ENCODE data around the gene SART1. TPM values are rescaled to one million over a fixed set of nuclear protein-coding genes. Genes with fewer than 3 reads are reported as not detected.
"Not testable (repeated sequence)": the region's sequence is repeated elsewhere in the genome, so short reads cannot be mapped to it uniquely, and the experiment has no call there.

SART1 gene
- total RNA-seq, 2 donors from 2014 or later = 20.7 to 42.5 TPM

DNA sequence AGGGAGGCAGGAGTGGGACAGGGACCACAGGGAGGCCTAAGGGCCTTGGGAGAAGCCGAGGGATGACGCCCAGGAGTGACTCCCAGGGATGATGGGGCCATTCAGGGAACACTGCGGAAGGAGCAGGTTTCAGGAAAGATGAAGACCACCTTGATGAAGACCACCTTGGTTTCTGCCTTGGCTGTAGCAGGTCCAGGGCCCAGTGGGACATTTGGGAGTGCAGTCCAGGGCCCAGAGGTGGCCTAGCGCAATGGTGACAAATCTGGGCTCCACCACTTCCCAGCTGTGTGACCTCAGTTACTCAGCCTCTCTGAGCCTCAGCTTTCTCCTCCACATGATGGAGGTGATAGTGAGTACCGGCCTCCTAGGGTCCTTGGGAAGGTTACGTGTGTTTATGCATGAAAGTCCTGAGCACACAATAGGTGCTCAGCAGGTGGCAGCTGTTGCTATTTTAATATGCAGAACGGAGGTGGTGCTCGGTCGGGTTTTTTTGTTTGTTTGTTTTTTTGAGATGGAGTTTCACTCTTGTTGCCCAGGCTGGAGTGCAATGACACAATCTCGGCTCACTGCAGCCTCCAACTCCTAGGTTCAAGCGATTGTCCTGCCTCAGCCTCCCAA, 15.5 kb upstream of the SART1 start:
- TF ChIP-seq, protein P1, sequence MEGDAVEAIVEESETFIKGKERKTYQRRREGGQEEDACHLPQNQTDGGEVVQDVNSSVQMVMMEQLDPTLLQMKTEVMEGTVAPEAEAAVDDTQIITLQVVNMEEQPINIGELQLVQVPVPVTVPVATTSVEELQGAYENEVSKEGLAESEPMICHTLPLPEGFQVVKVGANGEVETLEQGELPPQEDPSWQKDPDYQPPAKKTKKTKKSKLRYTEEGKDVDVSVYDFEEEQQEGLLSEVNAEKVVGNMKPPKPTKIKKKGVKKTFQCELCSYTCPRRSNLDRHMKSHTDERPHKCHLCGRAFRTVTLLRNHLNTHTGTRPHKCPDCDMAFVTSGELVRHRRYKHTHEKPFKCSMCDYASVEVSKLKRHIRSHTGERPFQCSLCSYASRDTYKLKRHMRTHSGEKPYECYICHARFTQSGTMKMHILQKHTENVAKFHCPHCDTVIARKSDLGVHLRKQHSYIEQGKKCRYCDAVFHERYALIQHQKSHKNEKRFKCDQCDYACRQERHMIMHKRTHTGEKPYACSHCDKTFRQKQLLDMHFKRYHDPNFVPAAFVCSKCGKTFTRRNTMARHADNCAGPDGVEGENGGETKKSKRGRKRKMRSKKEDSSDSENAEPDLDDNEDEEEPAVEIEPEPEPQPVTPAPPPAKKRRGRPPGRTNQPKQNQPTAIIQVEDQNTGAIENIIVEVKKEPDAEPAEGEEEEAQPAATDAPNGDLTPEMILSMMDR (IDR thresholded peaks at IDR 0.05) = no peak
- Histone ChIP-seq H3K27me3 (no peaks in the 10 kb centered on the region), H3K9me3 (no peaks in the 10 kb centered on the region), H3K4me3 (no peak overlapping the region), H3K27ac (no peak overlapping the region), H3K36me3 (no peaks in the 10 kb centered on the region), H3K4me1 (no peaks in the 10 kb centered on the region)
- no peak for DNase-seq (ENCODE audit: low spot score)

DNA sequence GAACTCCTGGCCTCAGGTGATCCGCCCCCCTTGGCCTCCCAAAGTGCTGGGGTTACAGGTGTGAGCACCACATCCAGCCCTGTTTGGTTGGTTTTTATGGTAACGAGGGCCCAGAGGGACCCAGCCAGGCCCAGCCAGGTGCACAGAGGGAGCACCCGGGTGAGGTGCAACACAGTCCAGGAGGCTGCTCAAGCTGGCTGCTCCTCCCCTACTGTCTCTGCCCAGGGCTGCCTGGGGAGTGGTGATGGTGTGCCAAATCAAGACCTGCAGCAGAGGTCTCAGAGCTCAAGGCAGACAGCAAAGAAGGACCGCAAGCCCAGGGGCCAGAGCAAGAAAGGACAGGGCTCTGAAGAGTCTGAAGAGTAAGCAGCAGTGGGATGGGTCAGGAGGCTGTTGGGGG, 14.9 kb upstream of the SART1 start:
- TF ChIP-seq, protein P1 (IDR thresholded peaks at IDR 0.05) = no peak
- no peak overlapping the region for H3K4me3 ChIP-seq
- H3K4me1 ChIP-seq = no peaks in the 10 kb centered on the region
- DNase-seq (ENCODE audit: low spot score) = no peak
- no peaks in the 10 kb centered on the region for H3K36me3 ChIP-seq
- no peaks in the 10 kb centered on the region for H3K27me3 ChIP-seq
- H3K9me3 ChIP-seq = no peaks in the 10 kb centered on the region
- no peak overlapping the region for H3K27ac ChIP-seq

DNA sequence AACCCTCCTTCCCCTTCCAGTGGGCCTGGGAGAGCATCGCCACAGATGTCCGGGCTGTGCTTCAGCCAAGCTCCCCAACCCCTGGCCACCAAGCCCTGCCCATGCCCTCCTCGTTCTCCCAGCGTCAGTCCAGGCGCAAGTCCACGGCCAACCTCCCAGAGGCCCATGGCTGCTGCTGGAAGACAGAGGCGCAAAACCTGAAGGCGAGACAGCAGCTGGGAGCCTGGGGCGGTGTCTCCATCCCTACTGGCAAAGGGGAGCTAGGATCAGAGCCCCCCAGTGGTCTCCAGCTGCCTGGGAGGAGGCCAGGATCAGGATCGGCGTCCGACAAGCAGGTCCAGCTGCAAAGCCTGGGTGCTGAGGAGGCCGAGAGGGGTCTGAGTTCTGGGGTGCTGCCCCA, 14.4 kb upstream of the SART1 start:
- H3K27ac ChIP-seq = no peak overlapping the region
- no peak overlapping the region for H3K4me3 ChIP-seq
- H3K9me3 ChIP-seq = no peaks in the 10 kb centered on the region
- TF ChIP-seq, protein P1 (IDR thresholded peaks at IDR 0.05) = no peak
- H3K27me3 ChIP-seq = no peaks in the 10 kb centered on the region
- H3K36me3 ChIP-seq = no peaks in the 10 kb centered on the region
- no peak for DNase-seq (ENCODE audit: low spot score)
- no peaks in the 10 kb centered on the region for H3K4me1 ChIP-seq

DNA sequence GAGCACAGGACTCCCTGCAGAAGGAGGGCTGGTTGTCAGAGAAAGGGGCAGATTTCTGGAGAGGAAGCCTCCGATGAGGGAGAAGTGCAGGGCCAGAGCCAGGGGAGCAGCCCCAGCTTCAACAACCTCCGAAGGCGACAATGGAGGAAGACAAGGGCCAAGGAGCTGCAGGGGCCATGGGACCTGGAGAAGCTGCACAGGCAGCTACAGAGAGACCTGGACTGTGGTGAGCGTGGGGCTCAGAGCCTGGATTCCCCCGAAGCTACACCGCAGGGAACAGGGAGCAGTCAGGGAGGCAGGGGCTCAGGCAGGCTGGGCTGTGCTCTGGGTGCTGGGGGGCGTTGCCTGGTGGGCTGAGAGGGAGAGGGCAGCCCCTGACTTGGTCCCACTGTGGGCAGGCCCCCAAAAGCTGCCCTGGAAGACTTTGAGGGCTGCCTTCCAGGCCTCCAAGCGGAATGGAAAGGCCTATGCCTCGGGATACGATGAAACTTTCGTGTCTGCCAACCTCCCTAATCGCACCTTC, 13.9 kb upstream of the SART1 start:
- Histone ChIP-seq H3K36me3 (no peaks in the 10 kb centered on the region), H3K27me3 (no peaks in the 10 kb centered on the region), H3K27ac (no peak overlapping the region), H3K9me3 (no peaks in the 10 kb centered on the region), H3K4me1 (no peaks in the 10 kb centered on the region), H3K4me3 (no peak overlapping the region)
- no peak for DNase-seq (ENCODE audit: low spot score)
- TF ChIP-seq, protein P1 (IDR thresholded peaks at IDR 0.05) = no peak

DNA sequence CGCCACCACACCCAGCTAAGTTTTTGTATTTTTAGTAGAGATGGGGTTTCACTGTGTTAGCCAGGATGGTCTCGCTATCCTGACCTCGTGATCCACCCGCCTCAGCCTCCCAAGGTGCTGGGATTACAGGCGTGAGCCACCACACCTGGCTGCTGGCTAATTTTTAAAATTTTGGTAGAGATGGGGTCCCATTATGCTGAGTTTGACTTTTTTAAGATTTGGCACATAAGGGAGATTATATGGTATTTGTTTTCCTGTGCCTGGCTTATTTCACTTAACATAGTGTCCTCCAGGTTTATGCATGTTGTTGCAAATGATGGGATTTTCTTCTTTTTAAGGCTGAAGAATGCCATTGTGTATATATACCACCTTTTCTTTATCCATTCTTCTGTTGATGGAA, 10.8 kb upstream of the SART1 start:
- not testable (repeated sequence) for H3K27ac ChIP-seq; H3K9me3 ChIP-seq; DNase-seq (ENCODE audit: low spot score); H3K4me1 ChIP-seq; H3K36me3 ChIP-seq; H3K27me3 ChIP-seq; H3K4me3 ChIP-seq

DNA sequence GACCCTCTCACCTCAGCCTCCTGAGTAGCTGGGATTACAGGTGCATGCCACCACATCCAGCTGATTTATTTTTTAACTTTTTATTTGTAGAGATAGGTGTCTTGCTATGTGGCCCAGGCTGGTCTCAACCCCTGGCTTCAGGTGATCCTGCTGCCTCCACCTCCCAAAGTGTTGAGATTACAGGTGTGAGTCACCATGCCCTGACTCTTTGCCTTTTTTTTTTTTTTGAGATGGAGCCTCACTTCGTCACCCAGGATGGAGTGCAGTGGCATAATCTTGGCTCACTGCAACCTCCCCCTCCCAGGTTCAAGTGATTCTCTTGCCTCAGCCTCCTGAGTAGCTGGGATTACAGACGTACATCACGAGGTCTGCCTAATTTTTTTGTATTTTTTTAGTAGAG, 9.9 kb upstream of the SART1 start:
- H3K9me3 ChIP-seq; H3K4me1 ChIP-seq; H3K27me3 ChIP-seq; H3K36me3 ChIP-seq; DNase-seq (ENCODE audit: low spot score); H3K27ac ChIP-seq; H3K4me3 ChIP-seq: not testable (repeated sequence)

DNA sequence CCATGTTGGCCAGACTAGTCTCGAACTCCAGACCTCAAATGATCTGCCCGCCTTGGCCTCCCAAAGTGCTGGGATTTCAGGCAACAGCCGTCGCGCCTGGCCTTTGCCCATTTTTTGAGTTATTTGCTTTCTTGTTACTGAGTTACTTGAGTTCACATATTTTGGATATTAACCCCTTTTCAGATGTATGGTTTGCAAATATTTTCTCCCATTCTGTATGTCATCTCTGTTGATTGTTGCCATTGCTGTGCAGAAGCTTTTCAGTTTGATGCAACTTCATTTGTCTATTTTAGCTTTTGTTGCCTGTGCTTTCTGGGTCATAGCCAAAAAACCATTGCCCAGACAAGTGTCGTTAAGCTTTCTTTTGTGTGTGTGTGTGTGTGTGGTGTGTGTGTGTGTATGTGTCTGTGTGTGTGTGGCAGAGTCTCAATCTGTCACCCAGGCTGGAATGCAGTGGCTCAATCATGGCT, 9.4 kb upstream of the SART1 start:
- Histone ChIP-seq H3K9me3 (no peaks in the 10 kb centered on the region), H3K27me3 (no peaks in the 10 kb centered on the region), H3K27ac (no peak overlapping the region), H3K4me1 (no peaks in the 10 kb centered on the region), H3K36me3 (no peaks in the 10 kb centered on the region), H3K4me3 (no peak overlapping the region)
- TF ChIP-seq, protein P1 (IDR thresholded peaks at IDR 0.05) = no peak
- DNase-seq (ENCODE audit: low spot score) = no peak
